Measurements from ENCODE around the gene GPM6B. TPM values are rescaled to one million over a fixed set of nuclear protein-coding genes. Genes with fewer than 3 reads are reported as not detected.
A peak's percentile ranks its signal among the peaks of the same experiment; 100 is the strongest.

GPM6B gene
- total RNA-seq, 1 donor from 2014 or later = under 0.01 TPM

GRCh38 chrX:13791145-13791544 is 25.7 kb downstream of the GPM6B start:
- DNase-seq (ENCODE audit: low read depth) (no peak), FAIRE-seq (no peak)

GRCh38 chrX:13790206-13791131 is 26.4 kb downstream of the GPM6B start:
- TF ChIP-seq CTCF (IDR thresholded peaks at IDR 0.05; ENCODE audit: insufficient read depth, low read length, severe bottlenecking) = no peak

More at GRCh38 chrX:13791145-13791544, 25.7 kb downstream of the GPM6B start:
- Histone ChIP-seq H3K4me3 (ENCODE audit: low read depth, low read length) (no peak overlapping the region), H3K27me3 (ENCODE audit: control insufficient read depth, insufficient read depth, low read length) (no peaks in the 10 kb centered on the region), H3K36me3 (ENCODE audit: control insufficient read depth, insufficient read depth, low read length) (no peaks in the 10 kb centered on the region)
- no peak for TF ChIP-seq CTCF (IDR thresholded peaks at IDR 0.05; ENCODE audit: insufficient read depth, low read length, severe bottlenecking)

GRCh38 chrX:13786048-13786447 is 30.8 kb downstream of the GPM6B start:
- no peaks in the 10 kb centered on the region for H3K36me3 ChIP-seq (ENCODE audit: control insufficient read depth, insufficient read depth, low read length)
- H3K4me3 ChIP-seq (ENCODE audit: low read depth, low read length) = no peak overlapping the region
- FAIRE-seq = no peak
- no peaks in the 10 kb centered on the region for H3K27me3 ChIP-seq (ENCODE audit: control insufficient read depth, insufficient read depth, low read length)
- no peak for DNase-seq (ENCODE audit: low read depth)
- no peak for TF ChIP-seq CTCF (IDR thresholded peaks at IDR 0.05; ENCODE audit: insufficient read depth, low read length, severe bottlenecking)

More at GRCh38 chrX:13790206-13791131, 26.4 kb downstream of the GPM6B start:
- Histone ChIP-seq H3K36me3 (ENCODE audit: control insufficient read depth, insufficient read depth, low read length) (no peaks in the 10 kb centered on the region), H3K4me3 (ENCODE audit: low read depth, low read length) (no peak overlapping the region), H3K27me3 (ENCODE audit: control insufficient read depth, insufficient read depth, low read length) (no peaks in the 10 kb centered on the region)
- no peak for FAIRE-seq
- no peak for DNase-seq (ENCODE audit: low read depth)

- no peak for FAIRE-seq
- H3K4me3 ChIP-seq (ENCODE audit: low read depth, low read length) = no peak overlapping the region
- no peaks in the 10 kb centered on the region for H3K27me3 ChIP-seq (ENCODE audit: control insufficient read depth, insufficient read depth, low read length)
- DNase-seq (ENCODE audit: low read depth) = no peak
- no peak for TF ChIP-seq CTCF (IDR thresholded peaks at IDR 0.05; ENCODE audit: insufficient read depth, low read length, severe bottlenecking)
- H3K36me3 ChIP-seq (ENCODE audit: control insufficient read depth, insufficient read depth, low read length) = no peaks in the 10 kb centered on the region
These were observed 35.9 kb downstream of the GPM6B start for GRCh38 chrX:13780868-13781427.

- Histone ChIP-seq H3K4me3 (ENCODE audit: low read depth, low read length) (no peak overlapping the region), H3K27me3 (ENCODE audit: control insufficient read depth, insufficient read depth, low read length) (no peaks in the 10 kb centered on the region), H3K36me3 (ENCODE audit: control insufficient read depth, insufficient read depth, low read length) (no peaks in the 10 kb centered on the region)
- no peak for TF ChIP-seq CTCF (IDR thresholded peaks at IDR 0.05; ENCODE audit: insufficient read depth, low read length, severe bottlenecking)
- no peak for FAIRE-seq
- peak; percentile 30 for DNase-seq (ENCODE audit: low read depth)
These were observed 38.0 kb downstream of the GPM6B start for GRCh38 chrX:13778916-13779315.
